Panc1 (cell line): ENCODE data around the gene LRRK1. TPM values are rescaled to one million over a fixed set of nuclear protein-coding genes. Genes with fewer than 3 reads are reported as not detected.
A peak's percentile ranks its signal among the peaks of the same experiment; 100 is the strongest.

Experiments used
- ATAC-seq: fragments of 200-7000 bp; cut with Tn5 transposase; 2 replicates; pipeline ENCODE4 v1.9.1; 2020; ENCODE audit warnings: mild to moderate bottlenecking, moderate library complexity
- BruUV-seq: library from RNA; stranded (reverse); fragments of 400-500 nt; replicated peaks from 2 replicates; lab custom pipeline; 2021; lab: Mats Ljungman, UMichigan
- CTCF ChIA-PET: fragments of 300-600 bp; sonication (Branson Sonifier 250); formaldehyde crosslinking; loops from one replicate; lab custom pipeline; 2022; ENCODE audit warnings: antibody characterized with exemption; lab: Charles Lee
- POLR2A ChIA-PET: fragments of 300-600 bp; sonication (Branson Sonifier 250); formaldehyde crosslinking; loops from one replicate; lab custom pipeline; 2022; ENCODE audit warnings: antibody characterized with exemption; lab: Charles Lee
- DNase-seq: peaks from one replicate; pipeline ENCODE4 v3.0.0-alpha.2; 2010; ENCODE audit warnings: low read depth, low spot score
- H3K27ac ChIP-seq: 2 replicates; pipeline ENCODE4 v1.5.1; 2011; ENCODE audit warnings: mild to moderate bottlenecking, low read length, inconsistent platforms
- H3K27me3 ChIP-seq: fragments of 200-500 bp; sonication (Bioruptor generic); 2 replicates; pipeline ENCODE4 v1.6.0; 2014; ENCODE audit warnings: low read length, inconsistent platforms; ENCODE audit not compliant: control insufficient read depth, insufficient read depth
- H3K36me3 ChIP-seq: fragments of 200-500 bp; sonication (Bioruptor generic); 2 replicates; pipeline ENCODE4 v1.5.1; 2014; ENCODE audit warnings: inconsistent platforms, mild to moderate bottlenecking, low read length, moderate library complexity; ENCODE audit not compliant: control insufficient read depth, insufficient read depth
- H3K4me1 ChIP-seq: 2 replicates; pipeline ENCODE4 v1.5.1; 2011; ENCODE audit warnings: inconsistent platforms, mild to moderate bottlenecking, low read length, moderate library complexity; ENCODE audit not compliant: control insufficient read depth, insufficient read depth
- H3K4me3 ChIP-seq, 2 experiments: 2 replicates each; pipeline ENCODE4 v1.5.1; 2011 to 2012; ENCODE audit warnings: low read depth in 2 of 2, low read length in 2 of 2, mild to moderate bottlenecking in 2 of 2, inconsistent platforms in 1 of 2, moderate library complexity in 1 of 2
- H3K9me3 ChIP-seq: fragments of 200-500 bp; sonication (Bioruptor generic); 2 replicates; pipeline ENCODE4 v1.5.1; 2014; ENCODE audit warnings: low read depth, mild to moderate bottlenecking, inconsistent platforms, low read length, moderate library complexity; ENCODE audit not compliant: control insufficient read depth, insufficient read depth
- CTCF ChIP-seq: fragments of 450-650 bp; IDR thresholded peaks from 2 replicates; pipeline ENCODE4 v1.5.1; 2017; ENCODE audit warnings: mild to moderate bottlenecking
- POLR2AphosphoS5 ChIP-seq: IDR thresholded peaks from 2 replicates; pipeline ENCODE4 v1.6.1; 2012; ENCODE audit warnings: mild to moderate bottlenecking, low read depth, low read length, moderate library complexity
- REST ChIP-seq, 2 experiments: IDR thresholded peaks; 2 replicates each; pipeline ENCODE4 v1.6.1; 2011 to 2012; ENCODE audit warnings: low read depth in 2 of 2, control low read depth in 1 of 2, low read length in 1 of 2, mild to moderate bottlenecking in 1 of 2, moderate library complexity in 1 of 2; ENCODE audit not compliant: insufficient read depth in 1 of 2
- SIN3A ChIP-seq: IDR thresholded peaks from 2 replicates; pipeline ENCODE4 v1.6.1; 2012; ENCODE audit warnings: low read depth, mild to moderate bottlenecking, low read length, moderate library complexity, borderline replicate concordance; ENCODE audit not compliant: insufficient read depth
- TCF7L2 ChIP-seq: IDR thresholded peaks from 2 replicates; pipeline ENCODE4 v1.6.1; 2011; ENCODE audit warnings: mild to moderate bottlenecking, low read depth, low read length, inconsistent platforms
- in situ Hi-C: cut with HindIII; loops from 2 replicates; pipeline ENCODE4 v1.10.0; 2016; ENCODE audit warnings: low sequenced_read_pairs, low pct_unique_long_range_greater_than_20kb
- intact Hi-C: fragments of 100-400 bp; cut with micrococcal nuclease; formaldehyde crosslinking; loops from one replicate; pipeline ENCODE4 v1.10.0; 2022; ENCODE audit not compliant: unreplicated experiment
- total RNA-seq: library from RNA; stranded (reverse); gene quantifications from one replicate; pipeline ENCODE4 v1.2.1, GENCODE V29; 2021; ENCODE audit not compliant: unreplicated experiment

LRRK1 gene
- total RNA-seq, 1 experiment from 2014 or later, result 88.0 TPM

DNA sequence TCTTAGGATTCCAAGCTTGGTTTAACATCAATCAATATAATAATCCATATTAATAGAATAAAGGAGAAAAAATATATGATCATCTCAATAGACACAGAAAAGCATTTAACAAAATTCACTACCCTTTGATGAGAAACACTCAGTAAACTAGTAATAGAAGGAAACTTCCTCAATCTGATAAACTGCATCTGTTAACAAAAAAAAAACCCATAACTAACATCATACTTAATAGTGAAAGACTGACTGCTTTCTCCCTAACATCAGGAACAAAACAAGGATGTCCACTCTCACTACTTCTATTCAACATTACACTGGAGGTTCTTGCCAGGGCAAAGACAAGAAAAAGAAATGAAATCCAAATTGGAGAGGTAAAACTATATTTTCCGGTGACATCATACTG is 30.5 kb downstream of the LRRK1 start:
- TF ChIP-seq SIN3A, result no peak
- no peak for TF ChIP-seq REST (IDR thresholded peaks at IDR 0.05; ENCODE audit: insufficient read depth in 1 of 2, low read depth in 2 of 2, low read length in 1 of 2)
- no peak for TF ChIP-seq POLR2AphosphoS5
- no peak for TF ChIP-seq CTCF
- no peak for TF ChIP-seq TCF7L2
- in situ Hi-C loops (no loop called here), intact Hi-C loops (no loop called here)
- no TSS peak for BruUV-seq
- Histone ChIP-seq H3K9me3 (no peaks in the 10 kb centered on the region), H3K4me3 (no peak overlapping the region), H3K27ac (peak overlapping the region; percentile 5; the same call in 1 of the 2 replicates), H3K36me3 (no peaks in the 10 kb centered on the region), H3K4me1 (peaks cover 18% of the 10 kb centered on the region), H3K27me3 (no peaks in the 10 kb centered on the region)
- ChIA-PET POLR2A (no interaction called here), CTCF (no interaction called here)
- DNase-seq, result no peak
- ATAC-seq, result no peak

DNA sequence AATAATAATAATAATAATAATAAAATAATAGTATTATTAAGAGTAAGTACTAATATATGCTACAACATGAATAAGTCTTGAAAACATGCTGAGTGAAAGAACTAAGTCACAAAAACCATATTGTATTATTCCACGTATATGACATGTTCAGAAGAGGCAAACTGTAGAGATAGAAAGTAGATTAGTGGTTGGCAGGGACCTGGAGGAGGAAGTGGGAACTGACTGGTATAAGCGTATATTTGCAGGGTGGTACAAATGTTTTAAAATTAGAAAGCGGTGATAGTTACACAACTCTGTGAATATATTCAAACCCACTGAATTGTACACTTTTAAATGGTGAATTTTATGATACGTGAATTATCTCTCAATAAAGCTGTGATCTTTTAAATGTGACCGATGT is 32.8 kb downstream of the LRRK1 start:
- H3K27me3 ChIP-seq, result no peaks in the 10 kb centered on the region
- BruUV-seq, result no TSS peak
- CTCF ChIA-PET, result no interaction called here
- no peaks in the 10 kb centered on the region for H3K36me3 ChIP-seq
- ATAC-seq, result no peak
- peak overlapping the region; percentile 100 for H3K27ac ChIP-seq
- H3K4me1 ChIP-seq, result peaks cover 27% of the 10 kb centered on the region
- intact Hi-C loops, result no loop called here
- POLR2A ChIA-PET, result no interaction called here
- no peaks in the 10 kb centered on the region for H3K9me3 ChIP-seq
- TF ChIP-seq REST (IDR thresholded peaks at IDR 0.05; ENCODE audit: insufficient read depth in 1 of 2, low read depth in 2 of 2, low read length in 1 of 2) (no peak), POLR2AphosphoS5 (no peak), SIN3A (no peak), CTCF (no peak), TCF7L2 (no peak)
- DNase-seq, result no peak
- no peak overlapping the region for H3K4me3 ChIP-seq
- in situ Hi-C loops, result no loop called here
